Keratinocyte (primary cell): ENCODE results near the gene TENM3. TPM values are rescaled to one million over a fixed set of nuclear protein-coding genes. Genes with fewer than 3 reads are reported as not detected.

Experiments
- DNase-seq: peaks from one replicate; pipeline ENCODE4 v3.0.0-alpha.2; 2011; ENCODE audit warnings: low read depth, missing footprints, low spot score
- FAIRE-seq: peaks from 2 replicates; lab custom pipeline; 2011; peaks lifted over from hg19 to GRCh38; lab: Jason Lieb, UNC
- H2AFZ ChIP-seq: 2 replicates; pipeline ENCODE4 v1.6.0; 2012; ENCODE audit warnings: low read length, control low read depth, inconsistent platforms; ENCODE audit not compliant: control insufficient read depth
- H3K27ac ChIP-seq: 2 replicates; pipeline ENCODE4 v1.5.1; 2011; ENCODE audit warnings: low read length; ENCODE audit not compliant: control insufficient read depth, insufficient read depth
- H3K27me3 ChIP-seq: 3 replicates; pipeline ENCODE4 v1.6.0; 2011; ENCODE audit warnings: low read length; ENCODE audit not compliant: control insufficient read depth, insufficient read depth; ENCODE audit errors: extremely low read depth
- H3K36me3 ChIP-seq, 2 experiments: 2 replicates in 1 of 2; 3 replicates in 1 of 2; pipeline ENCODE4 v1.5.1; 2011; ENCODE audit warnings: low read length in 2 of 2, mild to moderate bottlenecking in 1 of 2; ENCODE audit not compliant: control insufficient read depth in 2 of 2, insufficient read depth in 2 of 2; ENCODE audit errors: extremely low read depth in 1 of 2
- H3K4me1 ChIP-seq: 3 replicates; pipeline ENCODE4 v1.5.1; 2011; ENCODE audit warnings: low read length; ENCODE audit not compliant: control insufficient read depth, insufficient read depth; ENCODE audit errors: extremely low read depth
- H3K4me2 ChIP-seq: 3 replicates; pipeline ENCODE4 v1.6.0; 2011; ENCODE audit warnings: low read depth, low read length; ENCODE audit not compliant: control insufficient read depth, insufficient read depth; ENCODE audit errors: extremely low read depth
- H3K4me3 ChIP-seq, 3 experiments: fragments of 200-600 bp in 1 of 3; sonication (generic) in 1 of 3; 2 replicates in 2 of 3; 3 replicates in 1 of 3; pipeline ENCODE4 v1.5.1; 2011 to 2016; ENCODE audit warnings: low read length in 3 of 3, mild to moderate bottlenecking in 3 of 3, control low read depth in 2 of 3, inconsistent platforms in 1 of 3, low read depth in 1 of 3, mixed read lengths in 1 of 3, mixed run types in 1 of 3, moderate library complexity in 1 of 3; ENCODE audit not compliant: control insufficient read depth in 2 of 3, insufficient read depth in 2 of 3; ENCODE audit errors: extremely low read depth in 1 of 3
- H3K79me2 ChIP-seq: 2 replicates; pipeline ENCODE4 v1.6.0; 2012; ENCODE audit warnings: low read length; ENCODE audit not compliant: control insufficient read depth, insufficient read depth
- H3K9ac ChIP-seq: 3 replicates; pipeline ENCODE4 v1.6.0; 2011; ENCODE audit warnings: low read length; ENCODE audit not compliant: control insufficient read depth, insufficient read depth; ENCODE audit errors: extremely low read depth
- H3K9me1 ChIP-seq: 3 replicates; pipeline ENCODE4 v1.6.0; 2011; ENCODE audit warnings: low read length; ENCODE audit not compliant: control insufficient read depth, insufficient read depth; ENCODE audit errors: extremely low read depth
- H3K9me3 ChIP-seq: 2 replicates; pipeline ENCODE4 v1.5.1; 2012; ENCODE audit warnings: low read depth, low read length; ENCODE audit not compliant: control insufficient read depth
- H4K20me1 ChIP-seq: 3 replicates; pipeline ENCODE4 v1.6.0; 2011; ENCODE audit warnings: low read length; ENCODE audit not compliant: control insufficient read depth, insufficient read depth; ENCODE audit errors: extremely low read depth
- EZH2 ChIP-seq: IDR thresholded peaks from one replicate; pipeline ENCODE4 v1.6.1; 2012; ENCODE audit warnings: inconsistent platforms, mild to moderate bottlenecking, low read length, moderate library complexity
- dilution Hi-C: fragments of 300-500 bp; cut with MboI; formaldehyde crosslinking; loops from one replicate; pipeline ENCODE4 v1.7.0; 2020; ENCODE audit warnings: low sequenced_read_pairs; ENCODE audit not compliant: extremely low pct_ligation_motif_present
- polyA plus RNA-seq, 5 experiments: library from polyadenylated mRNA; depleted of rRNA in 3 of 5; stranded (reverse) in 3 of 5; stranded (forward) in 1 of 5; unstranded in 1 of 5; fragments of >200 nt; gene quantifications; 1 replicate in 1 of 5; 2 replicates in 3 of 5; 3 replicates in 1 of 5; pipeline versions ENCODE4 v1.2.1 to v1.2.3, GENCODE V29; 2011 to 2012; ENCODE audit warnings: missing spikeins in 2 of 5, low read depth in 1 of 5, low replicate concordance in 1 of 5
- TF ChIP-seq, protein P1 (sequence below), 3 experiments: IDR thresholded peaks in 1 of 3; conservative IDR thresholded peaks in 1 of 3; optimal IDR thresholded peaks in 1 of 3; 2 replicates in 2 of 3; 3 replicates in 1 of 3; pipeline versions ENCODE3 to v1.5.1; 2011; ENCODE audit warnings: low read length in 3 of 3, mild to moderate bottlenecking in 3 of 3, moderate library complexity in 2 of 3, control low read depth in 1 of 3, inconsistent platforms in 1 of 3; ENCODE audit not compliant: insufficient read depth in 2 of 3; ENCODE audit errors: extremely low read depth in 1 of 3

Gene TENM3
- polyA plus RNA-seq, 1 donor (not counting 4 experiments of a cell fraction or from before 2014, with no cell fraction given): 17.0 TPM

DNA sequence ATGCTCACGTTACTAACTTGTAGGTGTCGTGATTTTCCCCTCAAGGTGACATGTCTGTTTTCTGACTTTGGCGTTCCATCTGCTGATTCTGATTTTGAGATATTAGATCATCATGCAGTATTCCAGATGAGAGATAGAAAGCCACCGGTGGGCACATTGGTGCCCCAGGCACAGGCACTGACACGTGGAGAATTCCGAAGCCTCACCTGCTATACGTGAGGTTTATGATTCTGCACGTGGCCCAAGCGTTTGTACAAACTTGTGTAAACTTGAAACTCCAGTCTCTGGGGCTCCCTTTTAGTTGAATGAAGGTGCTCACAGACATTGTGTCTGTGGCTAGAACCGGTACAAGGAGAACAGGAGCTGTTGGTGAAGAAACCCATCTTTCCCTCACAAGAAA is 81.1 kb downstream of the TENM3 start:
- FAIRE-seq (peak; percentile 34), DNase-seq (no peak)
- H2AFZ ChIP-seq: peak overlapping the region; percentile 21
- no peaks in the 10 kb centered on the region for H4K20me1 ChIP-seq
- H3K4me1 ChIP-seq: peaks cover 4% of the 10 kb centered on the region
- no peaks in the 10 kb centered on the region for H3K27me3 ChIP-seq
- dilution Hi-C loops: no loop called here
- H3K36me3 ChIP-seq: peaks cover 0 to 1% of the 10 kb centered on the region in 2 experiments
- H3K9me3 ChIP-seq: no peaks in the 10 kb centered on the region
- H3K4me3 ChIP-seq: no peak overlapping the region
- no peak overlapping the region for H3K27ac ChIP-seq
- H3K79me2 ChIP-seq: no peaks in the 10 kb centered on the region
- TF ChIP-seq, protein P1, sequence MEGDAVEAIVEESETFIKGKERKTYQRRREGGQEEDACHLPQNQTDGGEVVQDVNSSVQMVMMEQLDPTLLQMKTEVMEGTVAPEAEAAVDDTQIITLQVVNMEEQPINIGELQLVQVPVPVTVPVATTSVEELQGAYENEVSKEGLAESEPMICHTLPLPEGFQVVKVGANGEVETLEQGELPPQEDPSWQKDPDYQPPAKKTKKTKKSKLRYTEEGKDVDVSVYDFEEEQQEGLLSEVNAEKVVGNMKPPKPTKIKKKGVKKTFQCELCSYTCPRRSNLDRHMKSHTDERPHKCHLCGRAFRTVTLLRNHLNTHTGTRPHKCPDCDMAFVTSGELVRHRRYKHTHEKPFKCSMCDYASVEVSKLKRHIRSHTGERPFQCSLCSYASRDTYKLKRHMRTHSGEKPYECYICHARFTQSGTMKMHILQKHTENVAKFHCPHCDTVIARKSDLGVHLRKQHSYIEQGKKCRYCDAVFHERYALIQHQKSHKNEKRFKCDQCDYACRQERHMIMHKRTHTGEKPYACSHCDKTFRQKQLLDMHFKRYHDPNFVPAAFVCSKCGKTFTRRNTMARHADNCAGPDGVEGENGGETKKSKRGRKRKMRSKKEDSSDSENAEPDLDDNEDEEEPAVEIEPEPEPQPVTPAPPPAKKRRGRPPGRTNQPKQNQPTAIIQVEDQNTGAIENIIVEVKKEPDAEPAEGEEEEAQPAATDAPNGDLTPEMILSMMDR (optimal IDR thresholded peaks at IDR 0.05 in 1 of 3, IDR thresholded peaks at IDR 0.05 in 1 of 3, conservative IDR thresholded peaks at IDR 0.05 in 1 of 3; ENCODE audit: extremely low read depth in 1 of 3, insufficient read depth in 2 of 3, low read length in 3 of 3): no peak
- no peak overlapping the region for H3K9ac ChIP-seq
- no peak overlapping the region for H3K4me2 ChIP-seq
- H3K9me1 ChIP-seq: no peaks in the 10 kb centered on the region

DNA sequence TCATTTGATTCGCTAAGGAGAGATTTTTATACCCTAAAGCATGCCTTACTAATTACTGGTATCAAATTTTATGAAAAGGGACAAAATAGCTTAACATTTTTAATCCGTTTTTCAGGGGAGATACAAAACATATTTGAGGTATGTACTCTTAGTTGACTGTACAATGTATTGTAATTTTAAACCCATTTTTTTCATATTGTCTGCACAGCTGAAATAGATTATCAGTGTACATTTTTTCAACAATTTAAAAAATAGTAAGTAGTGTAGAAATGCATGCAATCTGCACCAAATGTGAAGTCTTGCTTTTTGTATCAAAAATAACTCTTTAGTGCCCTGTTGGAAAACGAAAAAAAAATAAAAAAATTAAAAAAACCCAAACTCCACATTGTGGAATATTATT is 82.2 kb downstream of the TENM3 start:
- Histone ChIP-seq H3K9ac (no peak overlapping the region), H3K9me3 (no peaks in the 10 kb centered on the region), H2AFZ (no peak overlapping the region), H3K79me2 (no peaks in the 10 kb centered on the region), H3K4me3 (no peak overlapping the region), H4K20me1 (no peaks in the 10 kb centered on the region), H3K36me3 (peaks cover 0 to 1% of the 10 kb centered on the region in 2 experiments), H3K27me3 (no peaks in the 10 kb centered on the region), H3K4me1 (peaks cover 4% of the 10 kb centered on the region), H3K4me2 (no peak overlapping the region), H3K9me1 (no peaks in the 10 kb centered on the region), H3K27ac (no peak overlapping the region)
- TF ChIP-seq, protein P1 (optimal IDR thresholded peaks at IDR 0.05 in 1 of 3, IDR thresholded peaks at IDR 0.05 in 1 of 3, conservative IDR thresholded peaks at IDR 0.05 in 1 of 3; ENCODE audit: extremely low read depth in 1 of 3, insufficient read depth in 2 of 3, low read length in 3 of 3): no peak
- no peak for TF ChIP-seq EZH2
- no peak for FAIRE-seq
- dilution Hi-C loops: no loop called here
- DNase-seq: no peak
